ENCODE results near the gene PSORS1C1. TPM values are rescaled to one million over a fixed set of nuclear protein-coding genes. Genes with fewer than 3 reads are reported as not detected.

The PSORS1C1 gene
- total and polyA plus RNA-seq, 9 donors = 0.45 to 7.8 (median 2.3) TPM

DNA sequence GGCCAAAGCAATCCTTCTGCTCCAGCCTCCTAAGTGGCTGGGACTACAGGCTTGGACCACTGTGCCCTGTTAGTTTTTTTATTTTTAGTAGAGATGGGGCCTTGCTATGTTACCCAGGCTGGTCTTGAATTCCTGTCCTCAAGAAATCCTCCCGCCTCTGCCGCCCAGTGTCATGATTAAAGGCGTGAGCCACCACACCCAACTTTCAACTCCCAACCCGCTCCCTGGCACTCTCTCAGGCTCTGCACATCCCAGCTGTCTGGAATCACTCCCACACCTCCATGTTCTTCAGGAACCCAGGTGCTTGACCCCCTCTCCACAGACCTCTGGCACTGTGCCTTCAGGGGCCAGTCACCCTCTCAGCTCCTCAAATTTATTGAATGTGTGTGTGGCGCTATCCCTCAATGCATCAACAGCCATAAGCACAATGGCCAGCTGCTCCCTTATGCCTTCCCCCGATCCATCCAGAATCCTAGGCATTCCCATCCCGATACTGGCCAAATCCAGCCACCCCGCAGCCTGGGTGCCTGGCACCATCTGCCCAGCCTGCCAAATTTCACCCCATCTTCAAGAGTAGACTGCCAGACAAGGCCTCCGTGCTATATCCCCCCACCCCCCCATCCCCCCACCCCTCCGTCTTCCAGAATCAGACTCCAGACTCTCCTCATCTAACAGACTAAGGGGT lies 56.5 kb downstream of the PSORS1C1 start:
- Histone ChIP-seq H3K36me3 (no peaks in the 10 kb centered on the region), H3K4me3 (no peak overlapping the region), H3K4me1 (ENCODE audit: insufficient read depth) (no peaks in the 10 kb centered on the region), H3K27ac (no peak overlapping the region), H3K9me3 (no peaks in the 10 kb centered on the region), H3K27me3 (no peaks in the 10 kb centered on the region)
- TF ChIP-seq, protein P1, sequence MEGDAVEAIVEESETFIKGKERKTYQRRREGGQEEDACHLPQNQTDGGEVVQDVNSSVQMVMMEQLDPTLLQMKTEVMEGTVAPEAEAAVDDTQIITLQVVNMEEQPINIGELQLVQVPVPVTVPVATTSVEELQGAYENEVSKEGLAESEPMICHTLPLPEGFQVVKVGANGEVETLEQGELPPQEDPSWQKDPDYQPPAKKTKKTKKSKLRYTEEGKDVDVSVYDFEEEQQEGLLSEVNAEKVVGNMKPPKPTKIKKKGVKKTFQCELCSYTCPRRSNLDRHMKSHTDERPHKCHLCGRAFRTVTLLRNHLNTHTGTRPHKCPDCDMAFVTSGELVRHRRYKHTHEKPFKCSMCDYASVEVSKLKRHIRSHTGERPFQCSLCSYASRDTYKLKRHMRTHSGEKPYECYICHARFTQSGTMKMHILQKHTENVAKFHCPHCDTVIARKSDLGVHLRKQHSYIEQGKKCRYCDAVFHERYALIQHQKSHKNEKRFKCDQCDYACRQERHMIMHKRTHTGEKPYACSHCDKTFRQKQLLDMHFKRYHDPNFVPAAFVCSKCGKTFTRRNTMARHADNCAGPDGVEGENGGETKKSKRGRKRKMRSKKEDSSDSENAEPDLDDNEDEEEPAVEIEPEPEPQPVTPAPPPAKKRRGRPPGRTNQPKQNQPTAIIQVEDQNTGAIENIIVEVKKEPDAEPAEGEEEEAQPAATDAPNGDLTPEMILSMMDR (IDR thresholded peaks at IDR 0.05) = no peak
- no peak for TF ChIP-seq POLR2A (IDR thresholded peaks at IDR 0.05)
- TF ChIP-seq EP300 (IDR thresholded peaks at IDR 0.05) = no peak
- WGBS, 3 donors = 84 to 90% (median 87%) methylated on average over 10 of the region's 10 CpGs
- DNase-seq = no peak
- intact Hi-C loops (cut with DNase I) = no loop called here

DNA sequence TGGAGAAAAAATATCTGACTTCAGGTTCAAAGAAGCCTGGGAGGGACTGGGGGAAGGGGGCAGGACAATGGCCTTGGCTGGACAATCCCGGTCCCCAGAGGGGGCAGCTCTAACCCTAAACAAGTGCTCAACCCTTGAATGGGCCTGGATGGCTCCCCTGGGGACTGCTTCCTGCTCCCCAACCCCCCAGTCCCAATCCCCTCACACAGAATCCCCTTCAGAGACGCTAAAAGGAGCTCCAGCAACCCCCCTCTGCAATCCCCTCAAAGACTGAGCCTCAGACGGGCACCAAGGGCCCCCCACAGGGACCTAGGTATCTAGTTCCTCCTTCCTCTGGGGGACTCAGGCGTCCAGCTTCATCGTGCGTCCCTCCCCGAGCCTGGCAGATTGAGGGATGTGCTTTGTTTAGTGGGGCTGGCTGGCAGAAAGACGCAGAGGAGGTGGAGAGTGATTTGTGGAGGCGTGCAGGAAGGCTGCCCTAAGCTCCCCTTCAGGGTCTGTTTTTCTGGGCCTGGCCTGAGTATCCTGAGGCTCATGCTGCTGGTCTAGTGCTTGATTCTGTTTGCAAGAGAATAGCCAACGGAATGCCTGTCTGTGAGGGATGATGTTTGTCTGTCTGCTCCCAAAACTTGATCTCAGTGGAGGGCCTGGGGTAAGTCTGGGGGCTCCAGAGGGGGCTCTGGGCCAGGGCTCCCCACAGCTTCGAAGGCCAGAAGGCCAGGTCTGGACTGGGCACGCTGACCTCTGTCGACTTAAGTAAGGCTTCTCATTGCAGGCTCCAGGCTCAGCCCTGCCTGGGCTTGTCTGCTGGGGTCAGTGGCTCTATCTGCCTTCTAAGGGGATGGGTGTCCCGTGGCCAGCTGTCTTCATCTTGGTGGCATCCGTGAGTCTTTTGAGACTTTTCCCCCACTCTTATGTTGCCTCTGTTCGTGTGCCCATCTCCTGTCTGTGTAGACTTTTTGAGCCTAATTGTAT lies 57.6 kb downstream of the PSORS1C1 start:
- no peak for TF ChIP-seq POLR2A (IDR thresholded peaks at IDR 0.05)
- TF ChIP-seq, protein P1 (IDR thresholded peaks at IDR 0.05) = no peak
- no peak for TF ChIP-seq EP300 (IDR thresholded peaks at IDR 0.05)
- Histone ChIP-seq H3K9me3 (no peaks in the 10 kb centered on the region), H3K36me3 (no peaks in the 10 kb centered on the region), H3K27ac (no peak overlapping the region), H3K27me3 (no peaks in the 10 kb centered on the region), H3K4me1 (ENCODE audit: insufficient read depth) (no peaks in the 10 kb centered on the region), H3K4me3 (no peak overlapping the region)
- WGBS, 3 donors = 55 to 65% (median 60%) methylated on average over 15 to 16 of the region's 16 CpGs
- no peak for DNase-seq
- intact Hi-C loops (cut with DNase I) = no loop called here

- Histone ChIP-seq H3K9me3 (no peaks in the 10 kb centered on the region), H3K27ac (no peak overlapping the region), H3K36me3 (no peaks in the 10 kb centered on the region), H3K4me1 (ENCODE audit: insufficient read depth) (no peaks in the 10 kb centered on the region), H3K27me3 (no peaks in the 10 kb centered on the region), H3K4me3 (no peak overlapping the region)
- WGBS, 3 donors = 57 to 80% (median 78%) methylated on average over 5 of the region's 5 CpGs
- intact Hi-C loops (cut with DNase I) = no loop called here
- TF ChIP-seq EP300 (IDR thresholded peaks at IDR 0.05) (no peak), POLR2A (IDR thresholded peaks at IDR 0.05) (no peak)
- TF ChIP-seq, protein P1 (IDR thresholded peaks at IDR 0.05) = no peak
- no peak for DNase-seq
These were observed 58.4 kb downstream of the PSORS1C1 start for GRCh38 chr6:31172973-31173384.

DNA sequence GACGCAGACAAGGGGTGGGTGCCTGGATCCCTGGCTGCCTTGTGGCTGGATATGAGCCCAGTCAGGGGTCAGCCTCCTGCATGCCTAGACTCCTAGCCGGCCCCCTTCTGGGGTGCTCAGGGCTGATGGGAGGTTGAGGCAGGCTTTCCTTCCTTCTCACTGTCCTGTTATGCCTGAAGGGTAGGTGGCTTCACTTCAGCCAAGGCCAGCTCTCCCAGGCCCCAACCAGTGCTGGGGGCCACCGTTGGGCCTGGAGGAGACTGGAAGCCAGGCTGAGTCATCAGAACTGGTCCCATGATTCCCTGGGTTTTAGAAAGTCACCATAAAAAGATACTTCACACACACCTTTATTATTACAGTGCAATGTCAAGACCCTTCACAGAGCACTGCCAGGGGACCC lies 58.8 kb downstream of the PSORS1C1 start:
- Histone ChIP-seq H3K9me3 (no peaks in the 10 kb centered on the region), H3K4me3 (no peak overlapping the region), H3K27me3 (no peaks in the 10 kb centered on the region), H3K27ac (no peak overlapping the region), H3K36me3 (no peaks in the 10 kb centered on the region), H3K4me1 (ENCODE audit: insufficient read depth) (no peaks in the 10 kb centered on the region)
- DNase-seq = no peak
- WGBS, 3 donors = 39 to 61% (median 44%) methylated on average over 3 of the region's 3 CpGs
- intact Hi-C loops (cut with DNase I) = no loop called here
- TF ChIP-seq POLR2A (IDR thresholded peaks at IDR 0.05) = no peak

All from ovary (tissue), 9 donors.